ENCODE results near the gene OTOP1. TPM values are rescaled to one million over a fixed set of nuclear protein-coding genes. Genes with fewer than 3 reads are reported as not detected.
"Not testable (repeated sequence)": the region's sequence is repeated elsewhere in the genome, so short reads cannot be mapped to it uniquely, and the experiment has no call there.

The OTOP1 gene
- total and polyA plus RNA-seq, 7 donors = not detected

GRCh38 chr4:4225915-4226605, 669 bp downstream of the OTOP1 start:
- TF ChIP-seq POLR2A (IDR thresholded peaks at IDR 0.05) (no peak), POLR2AphosphoS5 (IDR thresholded peaks at IDR 0.05) (no peak), EP300 (IDR thresholded peaks at IDR 0.05) (no peak), CTCF (IDR thresholded peaks at IDR 0.05) (no peak)
- Histone ChIP-seq H3K9me3 (no peaks in the 10 kb centered on the region), H3K27me3 (peaks cover 18 to 72% (median 34%) of the 10 kb centered on the region in 3 donors), H3K27ac (no peak overlapping the region), H3K4me1 (no peaks in the 10 kb centered on the region), H3K36me3 (no peaks in the 10 kb centered on the region), H3K4me3 (no peak overlapping the region)
- DNase-seq = no peak
- intact Hi-C loops (cut with DNase I) = no loop called here
- 17 to 34% methylated on average over 41 of the region's 41 CpGs for WGBS, 2 donors

- H3K4me3 ChIP-seq = no peak overlapping the region
- TF ChIP-seq POLR2A (IDR thresholded peaks at IDR 0.05) (no peak), POLR2AphosphoS5 (IDR thresholded peaks at IDR 0.05) (no peak), CTCF (IDR thresholded peaks at IDR 0.05) (no peak), EP300 (IDR thresholded peaks at IDR 0.05) (no peak)
- H3K27me3 ChIP-seq = peaks cover 0 to 10% (median 6%) of the 10 kb centered on the region in 3 donors
- WGBS, 2 donors = 77 to 83% methylated on average over 5 of the region's 5 CpGs
- H3K9me3 ChIP-seq = no peaks in the 10 kb centered on the region
- DNase-seq = no peak
- H3K27ac ChIP-seq = no peak overlapping the region
- H3K4me1 ChIP-seq = no peaks in the 10 kb centered on the region
- intact Hi-C loops (cut with DNase I) = no loop called here
- H3K36me3 ChIP-seq = no peaks in the 10 kb centered on the region
Measured at GRCh38 chr4:4217113-4217512, 9.6 kb downstream of the OTOP1 start.

GRCh38 chr4:4216648-4217047, 10.1 kb downstream of the OTOP1 start:
- Histone ChIP-seq H3K4me1 (no peaks in the 10 kb centered on the region), H3K9me3 (no peaks in the 10 kb centered on the region), H3K27ac (no peak overlapping the region), H3K36me3 (no peaks in the 10 kb centered on the region), H3K4me3 (no peak overlapping the region), H3K27me3 (peaks cover 0 to 8% (median 5%) of the 10 kb centered on the region in 3 donors)
- TF ChIP-seq POLR2A (IDR thresholded peaks at IDR 0.05) = no peak
- no peak for TF ChIP-seq CTCF (IDR thresholded peaks at IDR 0.05)
- TF ChIP-seq POLR2AphosphoS5 (IDR thresholded peaks at IDR 0.05) = no peak
- TF ChIP-seq EP300 (IDR thresholded peaks at IDR 0.05) = no peak
- intact Hi-C loops (cut with DNase I) = no loop called here
- DNase-seq = no peak
- WGBS, 2 donors = 74 to 80% methylated on average over 7 of the region's 7 CpGs

- H3K27ac ChIP-seq; H3K9me3 ChIP-seq; intact Hi-C loops (cut with DNase I); H3K36me3 ChIP-seq; H3K27me3 ChIP-seq; DNase-seq; H3K4me3 ChIP-seq; H3K4me1 ChIP-seq: not testable (repeated sequence)
- WGBS, 2 donors = 76 to 79% methylated on average over 4 of the region's 4 CpGs
Measured at GRCh38 chr4:4213674-4214073, 13.1 kb downstream of the OTOP1 start.

GRCh38 chr4:4206204-4206603, 20.5 kb downstream of the OTOP1 start:
- peaks cover 0 to 14% (median 0%) of the 10 kb centered on the region in 3 donors for H3K27me3 ChIP-seq
- intact Hi-C loops (cut with DNase I) = no loop called here

More at GRCh38 chr4:4206204-4206603, 20.5 kb downstream of the OTOP1 start:
- TF ChIP-seq POLR2A (IDR thresholded peaks at IDR 0.05) = no peak
- no peak for TF ChIP-seq CTCF (IDR thresholded peaks at IDR 0.05)
- TF ChIP-seq POLR2AphosphoS5 (IDR thresholded peaks at IDR 0.05) = no peak
- no peak for TF ChIP-seq EP300 (IDR thresholded peaks at IDR 0.05)
- Histone ChIP-seq H3K36me3 (no peaks in the 10 kb centered on the region), H3K9me3 (no peaks in the 10 kb centered on the region), H3K27ac (no peak overlapping the region), H3K4me1 (no peaks in the 10 kb centered on the region), H3K4me3 (no peak overlapping the region)
- DNase-seq = no peak

Data from sigmoid colon (tissue), 7 donors.